Vagina (tissue), 2 donors: ENCODE measurements around the gene F7. TPM values are rescaled to one million over a fixed set of nuclear protein-coding genes. Genes with fewer than 3 reads are reported as not detected.

Experiments
- DNase-seq, 2 donors: peaks; one replicate each; pipeline ENCODE4 v3.0.0-alpha.2; 2017; ENCODE audit errors: extremely low spot score in 2 of 2
- H3K27ac ChIP-seq: fragments of 200-600 bp; sonication (generic); one replicate; pipeline ENCODE4 v1.5.1; 2019
- H3K27me3 ChIP-seq: fragments of 200-600 bp; sonication (generic); one replicate; pipeline ENCODE4 v1.5.1; 2019
- H3K36me3 ChIP-seq, 2 donors: fragments of 200-600 bp; sonication (generic); one replicate each; pipeline ENCODE4 v1.5.1; 2017 to 2019
- H3K4me1 ChIP-seq: fragments of 200-600 bp; sonication (generic); one replicate; pipeline ENCODE4 v1.5.1; 2019
- H3K4me3 ChIP-seq, 2 donors: fragments of 200-600 bp; sonication (generic); 1 replicate in 1 of 2; 2 replicates in 1 of 2; pipeline ENCODE4 v1.5.1; 2016 to 2019
- H3K9me3 ChIP-seq: fragments of 200-600 bp; sonication (generic); one replicate; pipeline ENCODE4 v1.5.1; 2019
- POLR2A ChIP-seq, 2 donors: fragments of 450-650 bp; IDR thresholded peaks; one replicate each; pipeline ENCODE4 v1.6.1; 2017; ENCODE audit warnings: antibody characterized with exemption in 2 of 2, mild to moderate bottlenecking in 2 of 2, moderate library complexity in 2 of 2
- POLR2AphosphoS5 ChIP-seq, 2 donors: sonication (generic); formaldehyde crosslinking; IDR thresholded peaks; one replicate each; pipeline ENCODE4 v1.9.0; 2017; ENCODE audit warnings: antibody characterized with exemption in 2 of 2, mild to moderate bottlenecking in 2 of 2, low read depth in 1 of 2; ENCODE audit not compliant: insufficient read depth in 1 of 2
- intact Hi-C: fragments of 100-400 bp; cut with DNase I; formaldehyde crosslinking; loops from one replicate; pipeline ENCODE4 v1.15.1; 2023
- total RNA-seq: library from RNA; depleted of rRNA; stranded (reverse); fragments of >200 nt; gene quantifications from one replicate; pipeline ENCODE4 v1.2.3, GENCODE V29; 2016
- TF ChIP-seq, protein P1 (sequence below), 3 experiments: fragments of 450-650 bp in 2 of 3; fragments of 200-600 bp in 1 of 3; sonication (generic) in 1 of 3; IDR thresholded peaks; one replicate each; pipeline ENCODE4 v1.5.1; 2017 to 2019; ENCODE audit warnings: antibody characterized with exemption in 3 of 3, mild to moderate bottlenecking in 2 of 3, moderate library complexity in 2 of 3

The F7 gene
- total RNA-seq, 1 donor from 2014 or later, result not detected

DNA sequence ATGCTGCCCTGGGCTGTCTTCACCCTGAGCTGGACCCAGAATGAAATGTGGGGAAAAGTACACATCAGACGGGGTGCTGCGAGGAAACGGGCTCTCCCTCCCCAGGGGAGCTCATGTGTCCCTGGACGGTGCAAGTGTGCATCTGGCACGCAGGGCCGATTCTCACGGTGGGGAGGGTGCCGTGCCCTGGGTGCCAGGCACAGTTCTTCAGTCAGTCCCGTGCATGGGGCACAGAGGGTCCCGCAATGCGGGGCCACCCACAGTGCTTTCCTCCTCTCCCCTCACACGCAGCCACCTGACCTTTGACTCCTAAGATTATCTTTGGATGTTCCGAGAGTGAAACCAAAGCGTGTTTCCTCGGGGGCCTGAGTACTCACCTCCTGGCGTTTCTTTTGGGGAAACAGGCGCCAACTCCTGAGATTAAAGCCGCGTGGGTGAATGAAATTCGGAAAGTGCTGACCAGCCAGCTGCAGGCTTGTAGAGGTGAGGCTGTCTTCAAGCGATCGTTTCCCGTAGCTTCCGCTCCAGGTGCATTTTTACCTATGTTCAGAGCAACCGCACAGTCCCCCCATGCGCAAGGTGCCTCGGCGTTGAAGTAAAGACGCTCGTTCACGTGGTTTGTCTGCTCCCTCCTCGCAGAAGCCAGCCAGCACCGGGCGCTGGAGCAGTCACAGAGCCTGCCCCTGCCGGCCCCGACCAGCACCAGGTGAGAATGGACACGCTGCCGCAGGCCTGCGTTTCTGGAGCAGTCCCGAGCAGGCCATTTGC, 17.5 kb upstream of the F7 start:
- Histone ChIP-seq H3K4me1 (peaks cover 4% of the 10 kb centered on the region), H3K9me3 (no peaks in the 10 kb centered on the region), H3K4me3 (no peak overlapping the region), H3K27ac (no peak overlapping the region), H3K36me3 (peaks cover 0 to 9% of the 10 kb centered on the region in 2 donors), H3K27me3 (no peaks in the 10 kb centered on the region)
- intact Hi-C loops, result no loop called here
- TF ChIP-seq, protein P1, sequence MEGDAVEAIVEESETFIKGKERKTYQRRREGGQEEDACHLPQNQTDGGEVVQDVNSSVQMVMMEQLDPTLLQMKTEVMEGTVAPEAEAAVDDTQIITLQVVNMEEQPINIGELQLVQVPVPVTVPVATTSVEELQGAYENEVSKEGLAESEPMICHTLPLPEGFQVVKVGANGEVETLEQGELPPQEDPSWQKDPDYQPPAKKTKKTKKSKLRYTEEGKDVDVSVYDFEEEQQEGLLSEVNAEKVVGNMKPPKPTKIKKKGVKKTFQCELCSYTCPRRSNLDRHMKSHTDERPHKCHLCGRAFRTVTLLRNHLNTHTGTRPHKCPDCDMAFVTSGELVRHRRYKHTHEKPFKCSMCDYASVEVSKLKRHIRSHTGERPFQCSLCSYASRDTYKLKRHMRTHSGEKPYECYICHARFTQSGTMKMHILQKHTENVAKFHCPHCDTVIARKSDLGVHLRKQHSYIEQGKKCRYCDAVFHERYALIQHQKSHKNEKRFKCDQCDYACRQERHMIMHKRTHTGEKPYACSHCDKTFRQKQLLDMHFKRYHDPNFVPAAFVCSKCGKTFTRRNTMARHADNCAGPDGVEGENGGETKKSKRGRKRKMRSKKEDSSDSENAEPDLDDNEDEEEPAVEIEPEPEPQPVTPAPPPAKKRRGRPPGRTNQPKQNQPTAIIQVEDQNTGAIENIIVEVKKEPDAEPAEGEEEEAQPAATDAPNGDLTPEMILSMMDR (IDR thresholded peaks at IDR 0.05), result no peak
- no peak for TF ChIP-seq POLR2AphosphoS5 (IDR thresholded peaks at IDR 0.05; ENCODE audit: insufficient read depth in 1 of 2, low read depth in 1 of 2)
- TF ChIP-seq POLR2A (IDR thresholded peaks at IDR 0.05), result no peak
- no peak for DNase-seq

DNA sequence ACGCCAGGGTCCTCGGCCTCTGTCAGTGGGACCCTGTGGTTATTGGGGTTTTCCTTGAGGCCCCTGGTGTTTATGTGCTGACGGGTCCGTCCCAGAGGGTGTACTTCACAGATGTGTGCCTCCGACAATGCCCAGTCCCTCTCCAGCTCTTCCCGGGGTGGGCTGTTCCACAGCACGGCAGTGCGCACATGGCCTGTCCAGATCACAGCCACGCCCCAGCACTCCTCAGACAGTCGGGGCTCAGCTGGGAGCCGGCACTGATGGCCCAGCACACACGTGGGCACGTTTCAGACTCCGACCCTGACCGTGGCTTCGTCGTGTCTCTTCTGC, 16.9 kb upstream of the F7 start:
- no peak for DNase-seq
- intact Hi-C loops, result no loop called here
- Histone ChIP-seq H3K27ac (no peak overlapping the region), H3K9me3 (no peaks in the 10 kb centered on the region), H3K4me3 (no peak overlapping the region), H3K27me3 (no peaks in the 10 kb centered on the region), H3K4me1 (peaks cover under 1% of the 10 kb centered on the region), H3K36me3 (peaks cover 0 to 9% of the 10 kb centered on the region in 2 donors)
- no peak for TF ChIP-seq POLR2A (IDR thresholded peaks at IDR 0.05)
- TF ChIP-seq, protein P1 (IDR thresholded peaks at IDR 0.05), result no peak
- TF ChIP-seq POLR2AphosphoS5 (IDR thresholded peaks at IDR 0.05; ENCODE audit: insufficient read depth in 1 of 2, low read depth in 1 of 2), result no peak

DNA sequence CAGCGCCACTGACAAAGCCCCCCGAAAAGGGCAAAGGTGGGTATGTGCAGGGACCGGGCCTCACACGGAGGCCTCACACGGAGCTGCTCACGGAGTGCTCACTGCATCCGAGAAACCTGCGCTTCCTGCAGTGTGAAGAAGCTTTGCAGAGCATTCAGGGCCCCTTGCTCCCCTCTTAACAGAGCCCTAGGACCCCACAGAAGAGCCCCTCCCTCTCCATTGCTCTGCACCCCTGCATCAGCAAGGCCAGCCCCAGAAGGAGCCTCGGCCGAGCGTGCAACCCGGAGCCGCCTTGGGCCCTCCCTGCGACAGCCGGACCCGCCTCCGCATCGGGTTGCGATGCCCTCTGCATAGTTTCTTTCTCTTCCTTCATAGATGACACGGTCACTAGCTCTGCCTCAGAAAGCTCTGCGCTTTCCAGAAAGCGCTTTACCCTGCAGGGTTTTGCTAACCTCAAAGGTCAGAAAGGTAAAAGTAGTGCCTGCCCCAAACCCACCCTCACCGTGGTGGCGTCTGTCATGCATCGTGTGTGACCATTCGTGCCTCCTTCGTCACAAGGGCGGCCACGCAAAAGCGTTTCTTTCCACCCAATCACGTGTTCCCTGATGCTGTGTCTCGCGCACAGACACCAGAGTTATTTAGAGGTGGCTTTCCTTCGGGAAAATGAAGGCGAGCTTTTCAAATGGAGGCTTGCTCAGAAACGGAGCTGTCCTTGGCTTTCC, 15.7 kb upstream of the F7 start:
- Histone ChIP-seq H3K36me3 (peaks cover 0 to 9% of the 10 kb centered on the region in 2 donors), H3K27me3 (no peaks in the 10 kb centered on the region), H3K4me1 (no peaks in the 10 kb centered on the region), H3K27ac (no peak overlapping the region), H3K4me3 (no peak overlapping the region), H3K9me3 (no peaks in the 10 kb centered on the region)
- TF ChIP-seq, protein P1 (IDR thresholded peaks at IDR 0.05), result no peak
- TF ChIP-seq POLR2A (IDR thresholded peaks at IDR 0.05), result no peak
- no peak for TF ChIP-seq POLR2AphosphoS5 (IDR thresholded peaks at IDR 0.05; ENCODE audit: insufficient read depth in 1 of 2, low read depth in 1 of 2)
- no peak for DNase-seq
- intact Hi-C loops, result no loop called here

DNA sequence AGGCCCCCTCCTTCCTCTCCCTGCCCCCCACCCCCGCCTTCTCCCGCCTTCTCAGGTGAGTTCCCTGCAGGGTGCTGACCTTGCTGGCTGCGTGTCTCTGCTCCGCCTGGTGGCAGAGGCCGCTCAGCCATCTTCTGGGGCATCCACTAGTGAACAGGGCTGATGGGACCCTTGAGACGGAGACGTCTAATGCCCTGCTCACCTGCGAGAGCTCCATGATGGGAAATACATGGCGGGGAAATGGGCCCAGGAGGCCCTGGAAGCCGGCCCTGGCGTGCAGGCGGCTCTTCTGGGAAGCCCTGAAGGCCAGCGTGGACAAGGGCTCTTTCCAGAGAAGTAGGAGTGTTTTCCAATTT, 15.2 kb upstream of the F7 start:
- no peaks in the 10 kb centered on the region for H3K9me3 ChIP-seq
- peaks cover 0 to 9% of the 10 kb centered on the region in 2 donors for H3K36me3 ChIP-seq
- TF ChIP-seq POLR2AphosphoS5 (IDR thresholded peaks at IDR 0.05; ENCODE audit: insufficient read depth in 1 of 2, low read depth in 1 of 2) (no peak), POLR2A (IDR thresholded peaks at IDR 0.05) (no peak)
- TF ChIP-seq, protein P1 (IDR thresholded peaks at IDR 0.05), result no peak
- intact Hi-C loops, result no loop called here
- no peaks in the 10 kb centered on the region for H3K4me1 ChIP-seq
- no peak overlapping the region for H3K4me3 ChIP-seq
- no peaks in the 10 kb centered on the region for H3K27me3 ChIP-seq
- DNase-seq, result no peak
- H3K27ac ChIP-seq, result no peak overlapping the region

DNA sequence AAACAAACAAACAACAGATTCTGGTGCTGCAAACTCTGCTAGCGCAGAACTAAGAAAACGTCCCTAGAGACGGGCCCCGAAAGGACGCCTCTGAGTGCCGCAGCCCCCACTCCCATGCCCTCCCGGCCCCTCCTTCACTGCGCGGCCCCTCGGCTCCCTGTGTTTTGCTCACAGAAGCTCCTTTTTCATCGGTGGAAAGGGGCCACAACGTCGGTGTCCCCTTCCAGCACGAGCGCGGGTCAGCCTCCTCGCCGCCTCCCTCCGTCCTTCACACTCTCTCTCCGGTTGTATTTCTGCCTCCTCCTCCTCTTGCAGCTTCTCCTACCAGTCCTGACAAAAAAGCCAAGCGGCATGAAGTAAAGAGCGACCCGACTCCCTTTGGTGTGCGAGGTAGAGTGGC, 14.8 kb upstream of the F7 start:
- no peaks in the 10 kb centered on the region for H3K4me1 ChIP-seq
- intact Hi-C loops, result no loop called here
- H3K4me3 ChIP-seq, result no peak overlapping the region
- no peaks in the 10 kb centered on the region for H3K27me3 ChIP-seq
- no peaks in the 10 kb centered on the region for H3K9me3 ChIP-seq
- peaks cover 0 to 9% of the 10 kb centered on the region in 2 donors for H3K36me3 ChIP-seq
- H3K27ac ChIP-seq, result no peak overlapping the region
- no peak for DNase-seq
- TF ChIP-seq POLR2AphosphoS5 (IDR thresholded peaks at IDR 0.05; ENCODE audit: insufficient read depth in 1 of 2, low read depth in 1 of 2) (no peak), POLR2A (IDR thresholded peaks at IDR 0.05) (no peak)
- TF ChIP-seq, protein P1 (IDR thresholded peaks at IDR 0.05), result no peak
